NT2/D1 (cell line): ENCODE measurements around the gene SLC25A15.

Source experiments
- DNase-seq: peaks from one replicate; pipeline ENCODE4 v3.0.0-alpha.2; 2011; ENCODE audit warnings: low read depth, low spot score
- H3K27me3 ChIP-seq: 2 replicates; pipeline ENCODE4 v1.6.0; 2011; ENCODE audit warnings: mild to moderate bottlenecking; ENCODE audit not compliant: insufficient read length, insufficient read depth
- H3K36me3 ChIP-seq: 2 replicates; pipeline ENCODE4 v1.6.1; 2011; ENCODE audit warnings: mild to moderate bottlenecking, low read length, mixed read lengths; ENCODE audit not compliant: insufficient read depth, insufficient read length
- H3K4me1 ChIP-seq: 2 replicates; pipeline ENCODE4 v1.5.1; 2011; ENCODE audit not compliant: insufficient read depth, insufficient read length
- H3K4me3 ChIP-seq: 2 replicates; pipeline ENCODE4 v1.5.1; 2011; ENCODE audit warnings: low read depth; ENCODE audit not compliant: insufficient read length
- H3K9ac ChIP-seq: 2 replicates; pipeline ENCODE4 v1.6.0; 2011; ENCODE audit warnings: low read depth; ENCODE audit not compliant: insufficient read length
- H3K9me3 ChIP-seq: 2 replicates; pipeline ENCODE4 v1.5.1; 2011; ENCODE audit warnings: mild to moderate bottlenecking, low read length; ENCODE audit not compliant: insufficient read depth
- SUZ12 ChIP-seq: IDR thresholded peaks from 2 replicates; pipeline ENCODE4 v1.6.1; 2011; ENCODE audit not compliant: insufficient read length, insufficient read depth; ENCODE audit errors: extremely low read depth
- YY1 ChIP-seq: IDR thresholded peaks from 2 replicates; pipeline ENCODE4 v1.6.1; 2011; ENCODE audit not compliant: insufficient read length, insufficient read depth
- ZNF274 ChIP-seq: IDR thresholded peaks from 2 replicates; pipeline ENCODE4 v1.6.1; 2011; ENCODE audit warnings: mild to moderate bottlenecking, low read depth, low read length

SLC25A15 gene

DNA sequence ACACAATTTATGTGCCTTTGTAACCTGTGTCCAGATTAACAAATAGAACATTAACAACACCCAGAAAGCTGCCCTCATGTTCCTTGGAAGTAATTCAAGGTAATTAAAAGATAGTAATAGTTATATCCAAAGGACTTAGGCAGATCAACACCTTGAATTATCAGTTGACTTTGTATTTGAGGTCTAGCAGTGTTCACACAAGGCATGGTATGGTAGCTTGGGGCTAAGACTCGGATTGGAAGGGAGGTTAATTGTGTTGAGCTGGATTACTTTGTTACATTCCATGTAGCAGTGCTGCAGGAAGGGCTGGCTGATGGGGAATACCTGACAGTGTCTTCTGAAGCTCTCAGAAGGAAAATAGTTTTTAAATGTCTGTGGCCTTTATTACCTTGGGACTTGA lies 16.8 kb downstream of the SLC25A15 start:
- no peak overlapping the region for H3K9ac ChIP-seq
- H3K36me3 ChIP-seq: peaks cover 71% of the 10 kb centered on the region
- no peaks in the 10 kb centered on the region for H3K27me3 ChIP-seq
- no peak for DNase-seq
- no peaks in the 10 kb centered on the region for H3K9me3 ChIP-seq
- H3K4me1 ChIP-seq: no peaks in the 10 kb centered on the region
- no peak overlapping the region for H3K4me3 ChIP-seq
- TF ChIP-seq SUZ12: no peak
- TF ChIP-seq YY1: no peak

DNA sequence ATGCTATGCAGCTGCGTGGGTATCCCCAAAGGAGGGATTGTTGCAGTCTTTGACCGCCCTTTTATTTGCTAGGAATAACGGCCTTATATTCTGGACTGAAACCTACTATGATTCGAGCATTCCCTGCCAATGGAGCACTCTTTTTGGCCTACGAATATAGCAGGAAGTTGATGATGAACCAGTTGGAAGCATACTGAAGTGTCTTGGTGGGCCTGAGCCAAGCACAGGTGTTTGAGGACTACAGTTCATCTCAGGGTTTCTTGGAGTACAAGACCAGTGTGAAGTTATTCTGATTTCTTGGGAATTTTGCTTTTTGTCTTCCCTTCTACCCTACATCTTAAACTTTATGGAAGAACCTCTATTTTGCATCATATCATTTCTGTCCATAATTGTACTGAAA lies 20.1 kb downstream of the SLC25A15 start:
- Histone ChIP-seq H3K36me3 (peaks cover 63% of the 10 kb centered on the region), H3K27me3 (no peaks in the 10 kb centered on the region), H3K9ac (no peak overlapping the region), H3K9me3 (peaks cover 14% of the 10 kb centered on the region; the same call in 1 of the 2 replicates), H3K4me3 (no peak overlapping the region), H3K4me1 (peaks cover 2% of the 10 kb centered on the region)
- TF ChIP-seq SUZ12 (no peak), YY1 (no peak), ZNF274 (no peak)
- no peak for DNase-seq

DNA sequence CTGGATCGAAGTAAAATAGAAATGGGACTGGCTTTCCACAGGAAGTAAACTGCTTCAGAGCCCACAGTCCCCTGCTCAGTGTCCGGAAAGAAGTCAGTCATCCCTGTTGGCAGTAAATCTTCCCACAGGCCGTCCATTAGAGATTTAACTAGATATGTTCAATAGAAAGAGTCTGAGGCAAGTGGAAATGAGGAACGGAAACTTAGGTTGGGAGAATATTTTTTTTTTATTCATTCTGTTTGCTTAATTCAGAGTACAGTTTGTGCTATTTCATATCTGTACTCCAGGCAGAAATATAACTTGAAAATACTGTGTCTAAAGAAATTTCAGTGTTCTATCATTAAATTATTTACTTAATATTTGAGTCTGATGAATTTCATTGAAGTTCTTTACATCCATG lies 22.7 kb downstream of the SLC25A15 start:
- no peak overlapping the region for H3K9ac ChIP-seq
- peaks cover 16% of the 10 kb centered on the region; the same call in 1 of the 2 replicates for H3K9me3 ChIP-seq
- TF ChIP-seq ZNF274: no peak
- no peak for TF ChIP-seq YY1
- TF ChIP-seq SUZ12: no peak
- DNase-seq: no peak
- H3K4me3 ChIP-seq: no peak overlapping the region
- H3K36me3 ChIP-seq: peaks cover 46% of the 10 kb centered on the region
- no peaks in the 10 kb centered on the region for H3K27me3 ChIP-seq
- peaks cover 2% of the 10 kb centered on the region for H3K4me1 ChIP-seq

DNA sequence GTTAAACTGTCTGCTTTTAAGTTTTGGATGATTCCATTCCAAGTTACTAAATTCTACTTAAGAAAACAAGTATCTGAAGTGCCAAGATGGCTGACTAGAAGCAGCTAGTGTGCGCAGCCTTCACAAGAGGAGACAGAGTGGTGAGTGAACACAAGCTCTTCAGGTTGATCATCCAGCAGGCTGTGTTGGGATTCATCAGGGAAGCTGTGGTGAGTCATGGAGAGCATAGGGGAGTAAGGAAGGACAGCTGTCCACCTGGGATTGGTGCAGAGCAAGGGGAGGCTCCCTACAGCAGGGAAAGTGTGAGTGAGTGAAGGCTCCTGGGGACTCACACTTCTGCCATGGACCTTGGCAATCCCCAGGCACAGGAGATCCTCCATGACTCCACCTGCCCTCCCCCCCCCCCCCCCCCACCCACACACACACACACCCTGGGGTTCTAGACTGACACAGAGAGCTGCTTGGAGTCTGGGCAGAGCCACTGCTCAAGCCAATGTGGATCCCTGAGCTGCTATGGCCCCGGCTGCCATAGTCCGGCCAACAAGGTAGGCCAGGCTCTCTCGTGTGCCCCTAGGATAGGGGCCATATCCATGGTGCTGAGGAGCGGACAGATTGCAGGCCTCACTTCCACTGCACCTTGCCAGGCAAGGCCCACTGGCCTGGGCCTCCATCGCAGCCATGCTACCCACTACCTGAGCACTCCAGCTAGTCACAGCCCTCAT lies 23.5 kb downstream of the SLC25A15 start:
- no peaks in the 10 kb centered on the region for H3K27me3 ChIP-seq
- DNase-seq: no peak
- H3K9ac ChIP-seq: no peak overlapping the region
- no peak for TF ChIP-seq YY1
- TF ChIP-seq SUZ12: no peak
- TF ChIP-seq ZNF274: no peak
- no peak overlapping the region for H3K4me3 ChIP-seq
- H3K4me1 ChIP-seq: peaks cover 2% of the 10 kb centered on the region
- peaks cover 43% of the 10 kb centered on the region for H3K36me3 ChIP-seq
- H3K9me3 ChIP-seq: peaks cover 16% of the 10 kb centered on the region; the same call in 1 of the 2 replicates

DNA sequence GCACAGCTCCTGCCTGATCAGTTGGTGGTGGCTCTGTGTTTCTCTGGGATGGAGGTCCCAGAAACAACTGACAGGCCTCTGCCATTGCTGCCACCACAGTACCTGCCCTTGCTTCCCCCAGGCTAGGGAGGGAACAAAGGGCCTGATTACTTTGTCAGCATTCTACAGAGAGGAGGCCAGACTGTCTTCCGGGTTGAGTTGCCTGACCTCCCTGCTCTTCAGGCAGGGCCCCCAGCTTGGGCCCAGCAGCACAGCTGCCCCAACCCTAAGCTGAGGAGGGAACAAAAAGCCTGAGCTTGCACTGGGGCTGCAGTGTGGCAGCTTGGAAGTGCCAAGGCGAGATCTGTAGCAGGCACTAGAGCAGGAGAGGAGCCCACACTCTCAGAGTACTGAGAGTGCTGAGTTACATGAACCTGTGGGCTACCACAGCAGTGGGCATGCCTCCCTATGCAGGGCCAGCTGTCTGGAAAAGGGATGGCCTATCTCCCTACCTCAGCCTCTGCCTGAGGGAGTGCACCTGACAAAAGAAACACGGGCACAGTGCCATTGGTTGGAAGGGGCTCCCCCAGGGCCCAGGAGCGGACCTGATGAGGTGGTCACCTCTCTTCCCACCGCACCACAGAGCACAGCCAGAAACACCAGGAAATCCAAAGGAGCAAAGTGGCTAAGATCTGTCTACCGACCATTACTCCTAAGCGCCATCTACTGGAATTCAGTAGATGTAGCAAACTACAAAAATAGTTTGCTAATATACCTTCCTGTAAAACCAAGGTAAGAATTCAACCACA lies 24.4 kb downstream of the SLC25A15 start:
- peaks cover 38% of the 10 kb centered on the region for H3K36me3 ChIP-seq
- DNase-seq: peak; percentile 8
- H3K9me3 ChIP-seq: peaks cover 16% of the 10 kb centered on the region; the same call in 1 of the 2 replicates
- H3K4me3 ChIP-seq: no peak overlapping the region
- peaks cover 2% of the 10 kb centered on the region for H3K4me1 ChIP-seq
- TF ChIP-seq YY1: no peak
- TF ChIP-seq ZNF274: no peak
- TF ChIP-seq SUZ12: no peak
- H3K27me3 ChIP-seq: no peaks in the 10 kb centered on the region
- H3K9ac ChIP-seq: no peak overlapping the region

DNA sequence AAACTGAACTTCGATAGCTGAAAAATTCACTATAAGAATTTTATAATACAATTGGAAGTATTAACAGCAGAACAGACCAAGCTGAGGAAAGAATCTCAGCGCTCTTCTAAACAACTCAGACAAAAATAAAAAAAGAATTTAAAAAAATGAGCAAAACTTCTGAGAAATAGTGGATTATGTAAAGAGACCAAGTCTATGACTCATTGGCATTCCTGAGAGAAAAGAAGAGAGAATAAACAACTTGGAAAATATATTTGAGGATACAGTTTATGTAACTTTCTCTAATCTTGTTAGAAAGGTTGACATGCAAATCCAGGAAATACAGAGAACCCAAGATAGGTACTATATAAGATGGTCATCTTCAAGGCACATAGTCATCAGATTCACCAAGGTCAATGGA lies 25.4 kb downstream of the SLC25A15 start:
- DNase-seq: no peak
- peaks cover 16% of the 10 kb centered on the region; the same call in 1 of the 2 replicates for H3K9me3 ChIP-seq

DNA sequence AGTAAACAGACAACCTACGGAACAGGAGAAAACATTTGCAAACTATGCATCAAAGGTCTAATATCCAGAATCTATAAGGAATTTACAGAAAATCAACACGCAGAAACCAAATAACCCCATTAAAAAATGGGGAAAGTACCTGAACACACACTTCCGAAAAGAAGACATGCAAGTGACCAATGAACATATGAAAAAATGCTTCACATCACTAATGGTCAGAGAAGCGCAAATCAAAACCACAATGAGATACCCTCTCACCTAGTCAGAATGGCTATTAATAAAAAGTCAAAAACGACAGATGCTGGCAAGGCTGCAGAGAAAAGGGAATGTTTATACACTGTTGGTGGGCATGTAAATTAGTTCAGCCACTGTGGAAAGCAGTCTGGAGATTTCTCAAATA lies 29.5 kb downstream of the SLC25A15 start:
- Histone ChIP-seq H3K9ac (no peak overlapping the region), H3K4me3 (no peak overlapping the region), H3K4me1 (no peaks in the 10 kb centered on the region), H3K36me3 (peaks cover 2% of the 10 kb centered on the region), H3K9me3 (peaks cover 7% of the 10 kb centered on the region; the same call in 1 of the 2 replicates), H3K27me3 (no peaks in the 10 kb centered on the region)
- TF ChIP-seq SUZ12: no peak
- TF ChIP-seq ZNF274: no peak
- no peak for TF ChIP-seq YY1
- no peak for DNase-seq

More for the DNA sequence above, 25.4 kb downstream of the SLC25A15 start:
- Histone ChIP-seq H3K4me3 (no peak overlapping the region), H3K36me3 (peaks cover 29% of the 10 kb centered on the region), H3K9ac (no peak overlapping the region), H3K4me1 (peaks cover 2% of the 10 kb centered on the region), H3K27me3 (no peaks in the 10 kb centered on the region)
- TF ChIP-seq YY1 (no peak), ZNF274 (no peak), SUZ12 (no peak)
